T-helper 22 cell (primary cell): ENCODE results near the gene TF.
"Not testable (repeated sequence)": the region's sequence is repeated elsewhere in the genome, so short reads cannot be mapped to it uniquely, and the experiment has no call there.

Experiments
- DNase-seq: peaks from one replicate; pipeline ENCODE4 v3.0.0-alpha.2; 2020; ENCODE audit warnings: low read depth

TF gene

GRCh38 chr3:133745981-133746711, at the start of gene TF:
Gene TF (plus strand): TSS chr3:133746393. CDS start chr3:133746441, 48 bp downstream.
- no peak for DNase-seq

- no peak for DNase-seq
These were observed 48.2 kb upstream of the TF start for GRCh38 chr3:133697960-133698359.

- DNase-seq, result no peak
These were observed 46.7 kb upstream of the TF start for GRCh38 chr3:133699467-133699866.

- DNase-seq, result no peak
These were observed 46.3 kb upstream of the TF start for GRCh38 chr3:133699903-133700302.

- DNase-seq, result no peak
These were observed 45.8 kb upstream of the TF start for GRCh38 chr3:133700351-133700750.

GRCh38 chr3:133701435-133702358, 44.5 kb upstream of the TF start:
- no peak for DNase-seq

- DNase-seq, result no peak
These were observed 42.3 kb upstream of the TF start for GRCh38 chr3:133703915-133704314.

DNA sequence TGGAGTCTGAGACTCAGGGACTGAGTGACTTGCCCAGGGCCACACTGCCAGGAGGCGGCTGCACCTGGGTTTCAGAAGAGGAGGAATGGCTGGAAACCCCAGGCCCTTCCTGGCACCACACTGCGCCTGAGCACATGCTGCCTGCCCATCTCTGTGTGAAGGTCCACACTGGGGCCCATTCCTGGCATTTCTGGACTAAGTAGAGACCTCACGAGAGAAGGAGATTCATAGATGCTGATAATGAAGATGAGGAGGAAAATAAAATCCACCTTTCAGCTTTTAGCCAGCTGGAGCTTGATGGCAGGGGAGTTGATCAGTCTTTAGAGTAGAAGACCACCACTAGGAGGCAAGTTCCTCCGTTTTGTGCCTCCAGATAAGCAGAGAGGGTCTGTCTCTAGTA, 40.2 kb upstream of the TF start:
- DNase-seq, result no peak

GRCh38 chr3:133709139-133709750, 36.9 kb upstream of the TF start:
- no peak for DNase-seq

DNA sequence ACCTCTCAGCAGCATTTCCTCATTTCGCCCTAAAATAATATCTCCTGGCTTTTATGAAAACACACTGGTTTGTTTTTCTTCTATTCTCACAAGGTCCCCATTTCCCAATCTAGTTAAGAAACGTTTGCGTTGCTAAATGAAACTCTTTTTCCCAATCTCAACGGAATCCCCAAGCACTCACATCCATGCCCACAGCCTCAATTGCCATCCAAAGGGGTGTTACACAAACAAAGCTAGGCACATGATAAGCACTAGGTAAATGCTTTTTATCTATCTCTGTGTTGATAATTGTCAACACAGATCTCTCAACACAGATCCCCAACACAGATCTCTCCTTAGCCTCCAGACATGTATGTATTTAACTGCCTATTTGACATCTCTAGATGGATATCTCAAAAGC, 35.2 kb upstream of the TF start:
- no peak for DNase-seq

- no peak for DNase-seq
These were observed 34.2 kb upstream of the TF start for GRCh38 chr3:133712017-133712416.

DNA sequence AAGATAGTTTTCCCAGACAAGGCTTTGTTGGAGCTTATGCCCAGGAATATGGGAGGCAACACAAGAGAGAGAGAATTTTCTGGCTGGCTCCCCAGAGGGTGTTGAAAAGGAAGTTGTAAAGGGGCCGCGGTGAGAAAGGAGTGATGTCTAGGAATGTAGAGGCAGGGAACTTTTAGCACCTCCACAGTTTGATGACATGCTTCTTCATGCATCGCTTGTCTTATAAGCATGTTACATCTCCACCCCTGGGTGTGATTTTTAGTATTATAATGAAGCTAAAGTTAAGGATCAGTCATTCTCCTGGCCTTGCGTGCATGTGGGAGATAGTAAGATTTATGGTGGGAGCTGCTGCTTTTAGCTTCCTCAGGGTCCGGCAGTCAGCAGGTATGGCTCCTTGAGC, 32.8 kb upstream of the TF start:
- no peak for DNase-seq

DNA sequence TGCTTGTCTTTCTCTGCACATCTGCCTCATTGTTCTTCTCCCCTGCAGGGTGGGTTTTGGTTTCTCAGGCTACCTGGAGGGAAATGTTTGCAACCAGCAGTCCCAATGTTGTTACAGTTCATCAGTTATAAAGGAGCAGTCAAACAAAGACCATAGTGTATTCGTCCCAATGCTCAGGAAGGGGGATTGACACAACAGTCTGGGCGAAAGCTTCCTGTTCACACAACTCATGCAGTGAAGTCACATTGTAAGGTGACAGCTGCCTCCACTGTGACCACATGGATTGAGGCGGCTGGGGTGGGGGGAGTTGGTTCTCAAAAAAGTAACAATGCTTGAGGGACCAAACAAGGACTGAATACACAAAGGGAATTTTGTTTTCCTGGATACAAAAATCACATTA, 28.8 kb upstream of the TF start:
- no peak for DNase-seq

- no peak for DNase-seq
These were observed 23.3 kb upstream of the TF start for GRCh38 chr3:133722935-133723334.

DNA sequence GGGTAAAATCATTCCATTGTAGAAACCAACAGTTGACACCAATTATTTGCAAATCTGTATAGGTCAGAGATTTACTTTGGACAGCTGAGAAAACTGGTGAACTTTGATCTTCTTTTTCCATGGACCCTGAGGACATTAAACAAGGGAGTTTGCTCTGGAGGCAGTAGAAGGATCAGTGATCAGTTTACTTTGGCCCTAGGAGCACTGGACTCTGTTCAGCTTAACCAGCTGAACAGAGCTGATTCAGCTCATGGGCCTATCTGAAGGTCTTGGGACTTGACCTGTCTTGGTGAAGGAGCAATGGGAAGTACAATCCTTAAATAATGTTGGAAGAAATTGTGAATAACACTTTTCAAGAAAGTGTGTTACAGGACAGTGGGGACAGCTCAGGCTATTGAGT, 15.2 kb upstream of the TF start:
- DNase-seq, result no peak

GRCh38 chr3:133732231-133732630, 14.0 kb upstream of the TF start:
- not testable (repeated sequence) for DNase-seq

GRCh38 chr3:133733226-133733625, 13.0 kb upstream of the TF start:
- DNase-seq, result no peak

DNA sequence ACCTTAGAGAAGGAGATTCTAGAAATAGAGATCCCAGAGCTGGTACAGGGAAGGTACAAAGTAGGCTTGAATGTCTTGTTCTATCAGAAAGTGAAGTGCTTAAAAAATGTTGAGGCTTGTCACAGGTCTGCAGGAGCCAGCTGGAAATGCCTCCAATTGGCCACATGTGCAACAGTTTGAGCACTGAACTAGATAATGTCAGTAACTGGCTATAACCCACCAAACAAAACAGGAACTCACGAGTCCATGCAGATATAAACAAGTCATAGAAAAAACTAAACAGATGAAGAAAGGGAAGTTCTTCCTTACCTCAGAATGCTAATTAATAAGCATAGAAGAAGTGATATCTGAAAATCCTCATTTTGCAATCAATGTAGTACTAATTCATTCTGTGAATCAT, 11.9 kb upstream of the TF start:
- no peak for DNase-seq

- no peak for DNase-seq
These were observed 3.7 kb upstream of the TF start for GRCh38 chr3:133742351-133743091.

DNA sequence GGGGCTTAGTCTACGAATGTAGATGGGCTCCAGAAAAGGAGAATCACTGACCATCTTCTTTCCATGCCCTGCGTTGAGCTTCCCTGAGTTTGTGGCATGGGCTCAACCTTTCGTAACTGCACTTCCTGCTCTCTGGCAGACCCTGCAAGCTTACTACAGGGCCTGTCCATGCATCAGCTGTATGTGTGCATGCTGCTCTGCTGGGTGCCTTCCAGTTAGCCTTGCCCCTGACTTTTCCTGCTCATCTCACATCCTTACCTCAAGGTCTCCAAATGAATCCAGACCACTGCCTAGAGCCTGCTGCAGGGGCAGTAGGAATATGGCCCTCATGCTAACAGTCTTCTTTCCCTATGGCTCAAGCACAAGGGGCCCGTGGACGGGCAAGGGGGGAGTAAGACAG, 2.0 kb upstream of the TF start:
- DNase-seq, result no peak

- DNase-seq, result no peak
These were observed 1.1 kb upstream of the TF start for GRCh38 chr3:133745108-133745507.

DNA sequence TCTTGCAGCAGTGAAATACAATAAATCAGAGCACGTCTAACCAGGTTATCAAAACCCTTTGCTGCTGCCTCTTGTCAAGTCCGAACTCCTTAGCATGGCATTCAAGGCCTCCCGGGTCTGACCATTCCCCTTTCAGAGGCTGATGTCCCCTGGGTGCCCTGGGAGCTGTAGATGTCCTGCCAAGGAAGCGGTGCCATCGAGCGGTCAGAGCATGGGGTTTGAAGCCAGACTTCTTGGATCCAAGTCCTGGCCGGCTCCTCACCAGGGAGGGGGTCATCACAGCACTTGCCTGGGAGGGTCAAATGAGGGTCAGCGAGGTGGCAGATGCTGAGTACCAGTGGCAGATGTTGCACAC, 496 bp downstream of the TF start:
- DNase-seq, result no peak
